B cell (primary cell): ENCODE measurements around the gene CCDC57. TPM values are rescaled to one million over a fixed set of nuclear protein-coding genes. Genes with fewer than 3 reads are reported as not detected.
"Not testable (repeated sequence)": the region's sequence is repeated elsewhere in the genome, so short reads cannot be mapped to it uniquely, and the experiment has no call there.

Experiments used
- ATAC-seq: fragments of 200-7000 bp; cut with Tn5 transposase; one replicate; pipeline ENCODE4 v1.10.0; 2021; ENCODE audit warnings: low read depth, mild to moderate bottlenecking, moderate number of reproducible peaks, moderate library complexity
- CTCF ChIA-PET: fragments of 350-600 bp; sonication (Branson Sonifier 250); formaldehyde crosslinking; loops from one replicate; lab custom pipeline; 2021; ENCODE audit warnings: antibody characterized with exemption, inconsistent platforms; lab: Charles Lee
- POLR2A ChIA-PET: fragments of 350-600 bp; sonication (Branson Sonifier 250); formaldehyde crosslinking; loops from one replicate; lab custom pipeline; 2021; ENCODE audit warnings: antibody characterized with exemption; lab: Charles Lee
- DNase-seq: peaks from one replicate; pipeline ENCODE4 v3.0.0; 2013
- H2AFZ ChIP-seq: 2 replicates; pipeline ENCODE4 v1.6.1; 2012; ENCODE audit warnings: mild to moderate bottlenecking, low read depth, low read length; ENCODE audit not compliant: insufficient read depth, poor library complexity, severe bottlenecking
- H3K27ac ChIP-seq, 2 donors: 1 replicate in 1 of 2; 2 replicates in 1 of 2; pipeline ENCODE4 v1.5.1; 2012 to 2013; ENCODE audit warnings: low read length in 2 of 2, mild to moderate bottlenecking in 2 of 2, moderate library complexity in 1 of 2
- H3K27me3 ChIP-seq, 4 experiments: fragments of 200-600 bp in 1 of 4; sonication (generic) in 1 of 4; replicated peaks in 1 of 4; 1 replicate in 2 of 4; 2 replicates in 2 of 4; pipeline versions ENCODE4 v1.6.1 to v1.7.0; 2013 to 2016; ENCODE audit warnings: low read length in 3 of 4, mild to moderate bottlenecking in 2 of 4, mixed read lengths in 1 of 4, moderate library complexity in 1 of 4; ENCODE audit not compliant: insufficient read depth in 4 of 4, control insufficient read depth in 3 of 4; ENCODE audit errors: control extremely low read depth in 1 of 4
- H3K36me3 ChIP-seq, 2 experiments: replicated peaks in 1 of 2; 1 replicate in 1 of 2; 2 replicates in 1 of 2; pipeline versions ENCODE4 v1.6.1 to v1.7.1; 2013; ENCODE audit warnings: low read length in 1 of 2; ENCODE audit not compliant: insufficient read depth in 2 of 2, control insufficient read depth in 1 of 2; ENCODE audit errors: control extremely low read depth in 1 of 2, extremely low read depth in 1 of 2
- H3K4me1 ChIP-seq, 2 donors: fragments of 200-600 bp in 1 of 2; sonication (generic) in 1 of 2; 1 replicate in 1 of 2; 2 replicates in 1 of 2; pipeline versions ENCODE4 v1.5.1 to v1.6.1; 2013 to 2017; ENCODE audit warnings: low read length in 2 of 2; ENCODE audit not compliant: control insufficient read depth in 2 of 2, insufficient read depth in 2 of 2
- H3K4me2 ChIP-seq: replicated peaks from 2 replicates; pipeline ENCODE3; 2012; ENCODE audit warnings: mild to moderate bottlenecking, low read depth, low read length; ENCODE audit not compliant: poor library complexity, severe bottlenecking
- H3K4me3 ChIP-seq, 5 experiments: fragments of 200-600 bp in 1 of 5; sonication (generic) in 1 of 5; 1 replicate in 3 of 5; 2 replicates in 2 of 5; pipeline versions ENCODE4 v1.5.1 to v1.7.0; 2011 to 2016; ENCODE audit warnings: low read length in 4 of 5, mild to moderate bottlenecking in 4 of 5, low read depth in 2 of 5, control low read depth in 1 of 5, moderate library complexity in 1 of 5; ENCODE audit not compliant: insufficient read depth in 1 of 5; ENCODE audit errors: control extremely low read depth in 1 of 5, extremely low read depth in 1 of 5
- H3K79me2 ChIP-seq: fragments of 200-600 bp; sonication (generic); one replicate; pipeline ENCODE4 v1.6.0; 2016; ENCODE audit warnings: low read length; ENCODE audit not compliant: control insufficient read depth, insufficient read depth
- H3K9ac ChIP-seq: fragments of 200-600 bp; sonication (generic); 2 replicates; pipeline ENCODE4 v1.6.1; 2017; ENCODE audit warnings: mild to moderate bottlenecking, low read length, moderate library complexity
- H3K9me3 ChIP-seq, 3 donors: one replicate each; pipeline versions ENCODE4 v1.6.1 to v1.7.1; 2013; ENCODE audit warnings: low read length in 2 of 3; ENCODE audit not compliant: control insufficient read depth in 2 of 3, insufficient read depth in 1 of 3; ENCODE audit errors: control extremely low read depth in 1 of 3
- H4K20me1 ChIP-seq: 2 replicates; pipeline ENCODE4 v1.6.0; 2012; ENCODE audit warnings: mild to moderate bottlenecking, low read length; ENCODE audit not compliant: insufficient read depth, control insufficient read depth, poor library complexity, severe bottlenecking
- H3K27ac Mint-ChIP-seq: one replicate; pipeline ENCODE4 v1.8.0; 2021; ENCODE audit warnings: mixed read lengths
- H3K27me3 Mint-ChIP-seq: one replicate; pipeline ENCODE4 v1.8.0; 2021; ENCODE audit warnings: mixed read lengths
- H3K4me1 Mint-ChIP-seq: one replicate; pipeline ENCODE4 v1.8.0; 2021; ENCODE audit warnings: mixed read lengths
- H3K4me3 Mint-ChIP-seq: one replicate; pipeline ENCODE4 v1.8.0; 2021; ENCODE audit warnings: mixed read lengths
- H3K9me3 Mint-ChIP-seq: one replicate; pipeline ENCODE4 v1.8.0; 2022; ENCODE audit warnings: mixed read lengths; ENCODE audit not compliant: insufficient read depth
- EZH2 ChIP-seq: IDR thresholded peaks from 2 replicates; pipeline ENCODE4 v1.6.1; 2012; ENCODE audit warnings: borderline replicate concordance, low read depth, mild to moderate bottlenecking, moderate library complexity, low read length; ENCODE audit not compliant: insufficient read depth, poor library complexity, severe bottlenecking
- WGBS: methylation state at CpG from one replicate; pipeline ENCODE4 v1.1.5; 2013; ENCODE audit warnings: missing lambda C conversion rate; ENCODE audit not compliant: insufficient coverage; 5-methylcytosine and 5-hydroxymethylcytosine counted together
- intact Hi-C: fragments of 100-400 bp; cut with micrococcal nuclease; formaldehyde crosslinking; loops from one replicate; pipeline ENCODE4 v1.10.0; 2022
- polyA plus RNA-seq: library from polyadenylated mRNA; depleted of rRNA; stranded (reverse); fragments of >200 nt; gene quantifications from 2 replicates; pipeline ENCODE4 v1.2.3, GENCODE V29; 2012
- total RNA-seq, 2 donors: library from RNA; stranded (reverse); fragments of 120-200 nt in 1 of 2; gene quantifications; 1 replicate in 1 of 2; 2 replicates in 1 of 2; pipeline versions ENCODE4 v1.2.3 to v1.2.4, GENCODE V29; 2013 to 2022
- TF ChIP-seq, protein P1 (sequence below): fragments of 200-600 bp; IDR thresholded peaks from one replicate; pipeline ENCODE4 v1.8.0; 2022; ENCODE audit warnings: antibody characterized with exemption, mild to moderate bottlenecking

CCDC57 gene
- total and polyA plus RNA-seq, 2 donors (not counting 1 experiment from before 2014, with no cell fraction given), result 49.7 to 67.2 TPM

DNA sequence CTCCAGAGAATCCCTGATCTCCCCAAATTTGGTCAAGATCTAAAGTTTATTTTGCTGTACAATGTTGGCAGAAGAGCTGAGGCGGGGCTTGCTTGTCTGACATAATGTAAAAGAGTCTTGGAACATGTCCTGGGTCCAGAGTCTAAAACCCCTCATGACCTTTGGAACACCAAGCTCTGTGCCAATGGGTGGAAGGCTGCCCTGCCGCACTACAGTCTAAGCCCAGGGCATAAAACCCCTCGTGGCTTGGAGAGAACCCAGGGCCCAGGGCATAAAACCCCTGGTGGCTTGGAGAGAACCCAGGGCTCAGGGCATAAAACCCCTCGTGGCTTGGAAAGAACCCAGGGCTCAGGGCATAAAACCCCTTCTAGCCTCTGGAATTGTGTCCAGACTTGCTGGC lies 36.7 kb downstream of the CCDC57 start:
- H3K4me1 ChIP-seq, result no peaks in the 10 kb centered on the region
- CTCF ChIA-PET, result no interaction called here

GRCh38 chr17:82175201-82175600 lies 37.4 kb downstream of the CCDC57 start:
- Histone ChIP-seq H3K9ac (no peak overlapping the region), H3K79me2 (no peaks in the 10 kb centered on the region), H3K27me3 (no peaks in the 10 kb centered on the region), H4K20me1 (no peaks in the 10 kb centered on the region), H3K4me3 (no peak overlapping the region), H3K27ac (no peak overlapping the region), H3K4me1 (no peaks in the 10 kb centered on the region), H3K4me2 (no peak overlapping the region), H2AFZ (no peak overlapping the region), H3K9me3 (no peaks in the 10 kb centered on the region), H3K36me3 (no peaks in the 10 kb centered on the region)
- intact Hi-C loops, result no loop called here
- TF ChIP-seq, protein P1, sequence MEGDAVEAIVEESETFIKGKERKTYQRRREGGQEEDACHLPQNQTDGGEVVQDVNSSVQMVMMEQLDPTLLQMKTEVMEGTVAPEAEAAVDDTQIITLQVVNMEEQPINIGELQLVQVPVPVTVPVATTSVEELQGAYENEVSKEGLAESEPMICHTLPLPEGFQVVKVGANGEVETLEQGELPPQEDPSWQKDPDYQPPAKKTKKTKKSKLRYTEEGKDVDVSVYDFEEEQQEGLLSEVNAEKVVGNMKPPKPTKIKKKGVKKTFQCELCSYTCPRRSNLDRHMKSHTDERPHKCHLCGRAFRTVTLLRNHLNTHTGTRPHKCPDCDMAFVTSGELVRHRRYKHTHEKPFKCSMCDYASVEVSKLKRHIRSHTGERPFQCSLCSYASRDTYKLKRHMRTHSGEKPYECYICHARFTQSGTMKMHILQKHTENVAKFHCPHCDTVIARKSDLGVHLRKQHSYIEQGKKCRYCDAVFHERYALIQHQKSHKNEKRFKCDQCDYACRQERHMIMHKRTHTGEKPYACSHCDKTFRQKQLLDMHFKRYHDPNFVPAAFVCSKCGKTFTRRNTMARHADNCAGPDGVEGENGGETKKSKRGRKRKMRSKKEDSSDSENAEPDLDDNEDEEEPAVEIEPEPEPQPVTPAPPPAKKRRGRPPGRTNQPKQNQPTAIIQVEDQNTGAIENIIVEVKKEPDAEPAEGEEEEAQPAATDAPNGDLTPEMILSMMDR, result no peak
- no peak for TF ChIP-seq EZH2
- Mint-ChIP-seq H3K4me1 (no peaks in the 10 kb centered on the region), H3K9me3 (no peaks in the 10 kb centered on the region), H3K4me3 (no peak overlapping the region), H3K27ac (no peak overlapping the region), H3K27me3 (no peaks in the 10 kb centered on the region)
- POLR2A ChIA-PET, result no interaction called here
- CTCF ChIA-PET, result no interaction called here
- WGBS, result 97% methylated on average over 10 of the region's 10 CpGs
- no peak for DNase-seq
- no peak for ATAC-seq

More for the DNA sequence above, 36.7 kb downstream of the CCDC57 start:
- H3K27me3 ChIP-seq, result no peaks in the 10 kb centered on the region
- Mint-ChIP-seq H3K27ac (no peak overlapping the region), H3K4me1 (no peaks in the 10 kb centered on the region), H3K9me3 (no peaks in the 10 kb centered on the region), H3K27me3 (no peaks in the 10 kb centered on the region), H3K4me3 (no peak overlapping the region)
- no peaks in the 10 kb centered on the region for H3K36me3 ChIP-seq
- H2AFZ ChIP-seq, result no peak overlapping the region
- H4K20me1 ChIP-seq, result no peaks in the 10 kb centered on the region
- intact Hi-C loops, result no loop called here
- H3K4me3 ChIP-seq, result no peak overlapping the region
- WGBS, result 84% methylated on average over 3 of the region's 4 CpGs
- no peak overlapping the region for H3K4me2 ChIP-seq
- no peak for DNase-seq
- TF ChIP-seq EZH2, result no peak
- TF ChIP-seq, protein P1, result no peak
- no peak overlapping the region for H3K9ac ChIP-seq
- H3K27ac ChIP-seq, result no peak overlapping the region
- no peaks in the 10 kb centered on the region for H3K79me2 ChIP-seq
- no peak for ATAC-seq
- H3K9me3 ChIP-seq, result no peaks in the 10 kb centered on the region
- POLR2A ChIA-PET, result interaction anchor here (0.7 kb wide), 1 partner anchor 332 kb away, joined by 9 read pairs; no protein-coding TSS in a partner anchor

- H3K79me2 ChIP-seq, H3K4me2 ChIP-seq, H3K4me1 Mint-ChIP-seq, H3K36me3 ChIP-seq, H3K4me1 ChIP-seq, H4K20me1 ChIP-seq, H3K4me3 ChIP-seq, H3K4me3 Mint-ChIP-seq, H3K27ac Mint-ChIP-seq, H3K9me3 Mint-ChIP-seq, H2AFZ ChIP-seq, DNase-seq, CTCF ChIA-PET, intact Hi-C loops, H3K27me3 ChIP-seq, H3K27ac ChIP-seq, ATAC-seq, H3K27me3 Mint-ChIP-seq, H3K9me3 ChIP-seq, H3K9ac ChIP-seq, POLR2A ChIA-PET: not testable (repeated sequence)
- WGBS, result 92% methylated on average over 12 of the region's 17 CpGs
These were observed 38.4 kb downstream of the CCDC57 start for GRCh38 chr17:82174042-82174857.
